Endothelial cell of umbilical vein (primary cell): ENCODE data around the gene LGALS7B. TPM values are rescaled to one million over a fixed set of nuclear protein-coding genes. Genes with fewer than 3 reads are reported as not detected.

Source experiments
- BruUV-seq: library from RNA; stranded (reverse); fragments of 400-500 nt; replicated peaks from 2 replicates; lab custom pipeline; 2021; lab: Mats Ljungman, UMichigan
- CTCF ChIA-PET: fragments of 300-600, 350-600 bp; sonication (Branson Sonifier 250); formaldehyde crosslinking; loops from one replicate; lab custom pipeline; 2021; ENCODE audit warnings: antibody characterized with exemption, inconsistent platforms; lab: Charles Lee
- POLR2A ChIA-PET: fragments of 300-600, 350-600 bp; sonication (Branson Sonifier 250); formaldehyde crosslinking; loops from one replicate; lab custom pipeline; 2021; ENCODE audit warnings: antibody characterized with exemption, inconsistent platforms; lab: Charles Lee
- DNase-seq: peaks from one replicate; pipeline ENCODE4 v3.0.0-alpha.2; 2011; ENCODE audit warnings: low read depth, low spot score
- FAIRE-seq: peaks from 2 replicates; lab custom pipeline; 2011; peaks lifted over from hg19 to GRCh38; lab: Jason Lieb, UNC
- H2AFZ ChIP-seq: 2 replicates; pipeline ENCODE4 v1.6.0; 2012; ENCODE audit warnings: low read depth, low read length, control low read depth, inconsistent platforms
- H3K27ac ChIP-seq: 2 replicates; pipeline ENCODE4 v1.5.1; 2011; ENCODE audit warnings: low read depth, mild to moderate bottlenecking, control low read depth, low read length, moderate library complexity; ENCODE audit not compliant: insufficient read depth
- H3K27me3 ChIP-seq, 2 experiments: 2 replicates each; pipeline versions ENCODE4 v1.6.0 to v1.6.1; 2011; ENCODE audit warnings: low read length in 2 of 2, mixed read lengths in 1 of 2; ENCODE audit not compliant: control insufficient read depth in 2 of 2, insufficient read depth in 2 of 2
- H3K36me3 ChIP-seq, 2 experiments: 2 replicates in 1 of 2; 3 replicates in 1 of 2; pipeline ENCODE4 v1.5.1; 2011; ENCODE audit warnings: low read length in 2 of 2, mild to moderate bottlenecking in 1 of 2, moderate library complexity in 1 of 2; ENCODE audit not compliant: control insufficient read depth in 2 of 2, insufficient read depth in 2 of 2; ENCODE audit errors: extremely low read depth in 1 of 2
- H3K4me1 ChIP-seq: 3 replicates; pipeline ENCODE4 v1.5.1; 2011; ENCODE audit warnings: mild to moderate bottlenecking, low read length; ENCODE audit not compliant: control insufficient read depth, insufficient read depth; ENCODE audit errors: extremely low read depth
- H3K4me2 ChIP-seq: 2 replicates; pipeline ENCODE4 v1.6.1; 2011; ENCODE audit warnings: low read length, control low read depth, mixed read lengths; ENCODE audit not compliant: insufficient read depth
- H3K4me3 ChIP-seq, 3 experiments: fragments of 200-600 bp in 1 of 3; sonication (generic), shearing (Covaris generic) in 1 of 3; replicated peaks in 1 of 3; 2 replicates each; pipeline ENCODE4 v1.5.1; 2011 to 2016; ENCODE audit warnings: control low read depth in 3 of 3, low read length in 3 of 3, mild to moderate bottlenecking in 2 of 3, inconsistent platforms in 1 of 3, low read depth in 1 of 3, moderate library complexity in 1 of 3; ENCODE audit not compliant: insufficient read depth in 1 of 3
- H3K79me2 ChIP-seq: 2 replicates; pipeline ENCODE4 v1.6.0; 2012; ENCODE audit warnings: low read length, inconsistent platforms; ENCODE audit not compliant: control insufficient read depth, insufficient read depth
- H3K9ac ChIP-seq: replicated peaks from 2 replicates; pipeline ENCODE3; 2011; ENCODE audit warnings: low read length, control low read depth; ENCODE audit not compliant: insufficient read depth; ENCODE audit errors: extremely low read depth
- H3K9me1 ChIP-seq: replicated peaks from 3 replicates; pipeline ENCODE4 v1.6.0; 2011; ENCODE audit warnings: mild to moderate bottlenecking, low read length; ENCODE audit not compliant: control insufficient read depth, insufficient read depth; ENCODE audit errors: extremely low read depth
- H3K9me3 ChIP-seq: replicated peaks from 2 replicates; pipeline ENCODE4 v1.5.1; 2012; ENCODE audit warnings: low read length, inconsistent platforms; ENCODE audit not compliant: control insufficient read depth, insufficient read depth
- H4K20me1 ChIP-seq: replicated peaks from 2 replicates; pipeline ENCODE3; 2011; ENCODE audit warnings: mild to moderate bottlenecking, low read length; ENCODE audit not compliant: control insufficient read depth, insufficient read depth; ENCODE audit errors: extremely low read depth
- EZH2 ChIP-seq: IDR thresholded peaks from 2 replicates; pipeline ENCODE4 v1.6.1; 2012; ENCODE audit warnings: borderline replicate concordance, low read depth, mild to moderate bottlenecking, moderate library complexity, low read length, inconsistent platforms; ENCODE audit not compliant: severe bottlenecking
- FOS ChIP-seq: IDR thresholded peaks from 2 replicates; pipeline ENCODE4 v1.6.1; 2011; ENCODE audit warnings: mild to moderate bottlenecking, low read length, moderate library complexity, borderline replicate concordance; ENCODE audit not compliant: insufficient read depth
- GATA2 ChIP-seq: IDR thresholded peaks from 2 replicates; pipeline ENCODE4 v1.7.0; 2011; ENCODE audit warnings: low read depth, mild to moderate bottlenecking, moderate library complexity, mixed read lengths, low read length; ENCODE audit not compliant: insufficient read length, insufficient read depth
- JUN ChIP-seq: IDR thresholded peaks from 2 replicates; pipeline ENCODE4 v1.6.1; 2011; ENCODE audit warnings: borderline replicate concordance, low read depth; ENCODE audit not compliant: insufficient read length, insufficient read depth
- MAX ChIP-seq: IDR thresholded peaks from 2 replicates; pipeline ENCODE4 v1.6.1; 2011; ENCODE audit not compliant: insufficient read depth, insufficient read length
- MYC ChIP-seq: IDR thresholded peaks from one replicate; pipeline ENCODE4 v1.6.1; 2011; ENCODE audit warnings: mild to moderate bottlenecking, low read depth, low read length
- POLR2A ChIP-seq: IDR thresholded peaks from 2 replicates; pipeline ENCODE4 v1.6.1; 2012; ENCODE audit warnings: low read depth, mild to moderate bottlenecking, control low read depth, low read length
- dilution Hi-C: fragments of 300-500 bp; cut with MboI; formaldehyde crosslinking; loops from one replicate; pipeline ENCODE4 v1.15.0; 2019; ENCODE audit warnings: low sequenced_read_pairs; ENCODE audit not compliant: extremely low pct_ligation_motif_present
- intact Hi-C: fragments of 100-400 bp; cut with micrococcal nuclease; formaldehyde crosslinking; loops from one replicate; pipeline ENCODE4 v1.10.0; 2022
- polyA plus RNA-seq, 4 experiments: library from polyadenylated mRNA; depleted of rRNA in 3 of 4; stranded (reverse) in 3 of 4; unstranded in 1 of 4; fragments of >200 nt; gene quantifications; 2 replicates each; pipeline versions ENCODE4 v1.2.1 to v1.2.3, GENCODE V29; 2011 to 2012; ENCODE audit warnings: missing spikeins in 1 of 4
- total RNA-seq: library from RNA; stranded (reverse); gene quantifications from 2 replicates; pipeline ENCODE4 v1.2.3, GENCODE V29; 2021

LGALS7B gene
- total and polyA plus RNA-seq, 2 donors (not counting 3 experiments of a cell fraction or from before 2014, with no cell fraction given) = not detected

- H3K36me3 ChIP-seq = peaks cover 27 to 34% of the 10 kb centered on the region in 2 experiments
- no peak for TF ChIP-seq MYC
- peak; percentile 14 for TF ChIP-seq POLR2A
- no peaks in the 10 kb centered on the region for H3K27me3 ChIP-seq
- intact Hi-C loops = loop anchor here (5.0 kb wide), 3 partner anchors 42 to 97 kb away; no protein-coding TSS in a partner anchor
- H3K4me3 ChIP-seq = no peak overlapping the region
- H4K20me1 ChIP-seq = no peaks in the 10 kb centered on the region
- H3K4me1 ChIP-seq = peaks cover 13% of the 10 kb centered on the region
- H3K79me2 ChIP-seq = no peaks in the 10 kb centered on the region
- FAIRE-seq (no peak), DNase-seq (no peak)
- no peak overlapping the region for H3K4me2 ChIP-seq
- no TSS peak for BruUV-seq
- H3K9me1 ChIP-seq = no peaks in the 10 kb centered on the region
- dilution Hi-C loops = no loop called here
- POLR2A ChIA-PET = interaction anchor here (0.8 to 1.3 kb wide), 2 partner anchors 15 kb away, joined by 3 read pairs; no protein-coding TSS in a partner anchor
- no peak overlapping the region for H3K27ac ChIP-seq
- no peak overlapping the region for H3K9ac ChIP-seq
- H3K9me3 ChIP-seq = no peaks in the 10 kb centered on the region
- CTCF ChIA-PET = interaction anchor here (0.9 kb wide), 1 partner anchor 96 kb away, joined by 3 read pairs; the partner anchor contains the start of genes MRPS12 and SARS2
- no peak overlapping the region for H2AFZ ChIP-seq
These were observed 45.6 kb downstream of the LGALS7B start for GRCh38 chr19:38834590-38834989.

GRCh38 chr19:38836159-38836982 lies 47.4 kb downstream of the LGALS7B start:
- no peak overlapping the region for H3K9ac ChIP-seq

More at GRCh38 chr19:38836159-38836982, 47.4 kb downstream of the LGALS7B start:
- no peak overlapping the region for H3K4me2 ChIP-seq
- TF ChIP-seq FOS = no peak
- TF ChIP-seq JUN = no peak
- TF ChIP-seq GATA2 = no peak
- no peak for TF ChIP-seq EZH2
- TF ChIP-seq MAX = no peak
- TF ChIP-seq MYC = no peak
- CTCF ChIA-PET = interaction anchor here (1.2 kb wide), 1 partner anchor 67 kb away, joined by 5 read pairs; no protein-coding TSS in a partner anchor
- intact Hi-C loops (no loop called here), dilution Hi-C loops (no loop called here)
- H3K27ac ChIP-seq = no peak overlapping the region
- H3K4me3 ChIP-seq = no peak overlapping the region
- POLR2A ChIA-PET = interaction anchor here (1.3 kb wide), 1 partner anchor 13 kb away, joined by 3 read pairs; no protein-coding TSS in a partner anchor
- BruUV-seq = TSS peak; percentile 20
- peaks cover 4% of the 10 kb centered on the region for H3K79me2 ChIP-seq
- peaks cover 7% of the 10 kb centered on the region for H3K4me1 ChIP-seq
- H3K27me3 ChIP-seq = no peaks in the 10 kb centered on the region
- H4K20me1 ChIP-seq = no peaks in the 10 kb centered on the region
- DNase-seq = no peak
- H3K36me3 ChIP-seq = peaks cover 33 to 49% of the 10 kb centered on the region in 2 experiments
- no peaks in the 10 kb centered on the region for H3K9me3 ChIP-seq
- no peak overlapping the region for H2AFZ ChIP-seq
- H3K9me1 ChIP-seq = no peaks in the 10 kb centered on the region
- no peak for FAIRE-seq
